H1 (cell line): Measurements from ENCODE around the gene SPAG8. TPM values are rescaled to one million over a fixed set of nuclear protein-coding genes. Genes with fewer than 3 reads are reported as not detected.

ENCODE experiments used
- CTCF ChIA-PET: fragments of 300-600 bp; sonication (Branson Sonifier 250); formaldehyde crosslinking; loops from one replicate; lab custom pipeline; 2021; ENCODE audit not compliant: partially characterized antibody; lab: Charles Lee
- POLR2A ChIA-PET: fragments of 300-600 bp; sonication (Branson Sonifier 250); formaldehyde crosslinking; loops from one replicate; lab custom pipeline; 2021; ENCODE audit warnings: inconsistent platforms; ENCODE audit not compliant: partially characterized antibody; lab: Charles Lee
- DNase-seq, 2 experiments: peaks; one replicate each; pipeline versions ENCODE4 v3.0.0 to v3.0.0-alpha.2; 2010 to 2022; ENCODE audit warnings: low spot score in 2 of 2, low read depth in 1 of 2, mixed read lengths in 1 of 2
- FAIRE-seq: peaks from 2 replicates; lab custom pipeline; 2011; peaks lifted over from hg19 to GRCh38; lab: Jason Lieb, UNC
- H2AFZ ChIP-seq: 2 replicates; pipeline ENCODE4 v1.8.1; 2012; ENCODE audit warnings: low read length, inconsistent platforms
- H2AK5ac ChIP-seq: 2 replicates; pipeline ENCODE4 v1.6.1; 2013; ENCODE audit warnings: low read depth, low read length
- H2BK120ac ChIP-seq: replicated peaks from 2 replicates; pipeline ENCODE3; 2013; ENCODE audit warnings: low read depth, low read length, inconsistent platforms
- H2BK12ac ChIP-seq: 2 replicates; pipeline ENCODE4 v1.6.1; 2013; ENCODE audit warnings: low read depth, low read length
- H2BK15ac ChIP-seq: 2 replicates; pipeline ENCODE4 v1.6.1; 2013; ENCODE audit warnings: low read length
- H2BK20ac ChIP-seq: 2 replicates; pipeline ENCODE4 v1.6.1; 2013; ENCODE audit warnings: low read length
- H2BK5ac ChIP-seq: 2 replicates; pipeline ENCODE4 v1.6.1; 2013; ENCODE audit warnings: low read depth, low read length
- H3K14ac ChIP-seq: 2 replicates; pipeline ENCODE4 v1.6.1; 2013; ENCODE audit warnings: inconsistent platforms; ENCODE audit not compliant: insufficient read length
- H3K18ac ChIP-seq: 2 replicates; pipeline ENCODE4 v1.6.1; 2013; ENCODE audit warnings: low read length; ENCODE audit errors: extremely low read depth
- H3K23ac ChIP-seq: 2 replicates; pipeline ENCODE4 v1.6.1; 2013; ENCODE audit warnings: inconsistent platforms; ENCODE audit not compliant: insufficient read length
- H3K23me2 ChIP-seq: 2 replicates; pipeline ENCODE4 v1.6.1; 2013; ENCODE audit warnings: low read depth, low read length
- H3K27ac ChIP-seq: 2 replicates; pipeline ENCODE4 v1.6.1; 2011; ENCODE audit warnings: low read depth, low read length, inconsistent platforms
- H3K27me3 ChIP-seq, 4 experiments: replicated peaks in 1 of 4; 1 replicate in 1 of 4; 2 replicates in 3 of 4; pipeline versions ENCODE4 v1.6.1 to v1.8.1; 2011 to 2013; ENCODE audit warnings: low read length in 3 of 4, mild to moderate bottlenecking in 3 of 4, inconsistent platforms in 2 of 4, mixed read lengths in 2 of 4, moderate library complexity in 1 of 4; ENCODE audit not compliant: control insufficient read depth in 3 of 4, insufficient read depth in 3 of 4; ENCODE audit errors: extremely low read depth in 1 of 4
- H3K36me3 ChIP-seq, 4 experiments: 2 replicates each; pipeline versions ENCODE4 v1.6.1 to v1.8.1; 2011 to 2013; ENCODE audit warnings: mild to moderate bottlenecking in 4 of 4, low read length in 3 of 4, moderate library complexity in 2 of 4, control low read depth in 1 of 4, inconsistent platforms in 1 of 4; ENCODE audit not compliant: insufficient read depth in 4 of 4, control insufficient read depth in 2 of 4
- H3K4ac ChIP-seq: replicated peaks from 2 replicates; pipeline ENCODE3; 2013; ENCODE audit warnings: low read length, low read depth, mixed read lengths, inconsistent platforms; ENCODE audit not compliant: insufficient read length
- H3K4me1 ChIP-seq, 4 experiments: replicated peaks in 1 of 4; 1 replicate in 1 of 4; 2 replicates in 3 of 4; pipeline versions ENCODE4 v1.6.1 to v1.8.1; 2011 to 2013; ENCODE audit warnings: low read length in 3 of 4, inconsistent platforms in 2 of 4, mixed read lengths in 1 of 4; ENCODE audit not compliant: insufficient read depth in 4 of 4, control insufficient read depth in 3 of 4
- H3K4me2 ChIP-seq, 2 experiments: 2 replicates each; pipeline versions ENCODE4 v1.6.1 to v1.8.1; 2011 to 2013; ENCODE audit warnings: low read depth in 2 of 2, low read length in 2 of 2, control low read depth in 1 of 2, inconsistent platforms in 1 of 2, mild to moderate bottlenecking in 1 of 2; ENCODE audit not compliant: insufficient read depth in 1 of 2
- H3K4me3 ChIP-seq, 4 experiments: fragments of 200-600, 300-600 bp in 1 of 4; sonication (generic), shearing (Covaris generic), sonication (Bioruptor Twin) in 1 of 4; 2 replicates each; pipeline versions ENCODE4 v1.5.1 to v1.8.1; 2011 to 2016; ENCODE audit warnings: low read length in 4 of 4, low read depth in 3 of 4, control low read depth in 2 of 4, inconsistent platforms in 2 of 4, mild to moderate bottlenecking in 2 of 4, mixed read lengths in 1 of 4, moderate library complexity in 1 of 4; ENCODE audit not compliant: insufficient read depth in 2 of 4; ENCODE audit errors: extremely low read depth in 1 of 4
- H3K56ac ChIP-seq: replicated peaks from 2 replicates; pipeline ENCODE3; 2013; ENCODE audit warnings: low read depth, mild to moderate bottlenecking, mixed read lengths, low read length, inconsistent platforms; ENCODE audit not compliant: insufficient read length
- H3K79me1 ChIP-seq: 2 replicates; pipeline ENCODE4 v1.6.1; 2013; ENCODE audit warnings: low read depth, low read length, control low read depth
- H3K79me2 ChIP-seq, 2 experiments: 2 replicates each; pipeline versions ENCODE4 v1.6.1 to v1.8.1; 2012 to 2013; ENCODE audit warnings: low read length in 2 of 2, mild to moderate bottlenecking in 2 of 2, inconsistent platforms in 1 of 2; ENCODE audit not compliant: insufficient read depth in 2 of 2, control insufficient read depth in 1 of 2
- H3K9ac ChIP-seq, 4 experiments: replicated peaks in 1 of 4; 1 replicate in 1 of 4; 2 replicates in 3 of 4; pipeline versions ENCODE4 v1.6.1 to v1.8.1; 2011 to 2013; ENCODE audit warnings: low read depth in 3 of 4, low read length in 3 of 4, control low read depth in 2 of 4, mild to moderate bottlenecking in 2 of 4, moderate library complexity in 2 of 4, inconsistent platforms in 1 of 4; ENCODE audit errors: extremely low read depth in 1 of 4
- H3K9me3 ChIP-seq, 2 experiments: 2 replicates each; pipeline versions ENCODE4 v1.6.1 to v1.8.1; 2012 to 2013; ENCODE audit warnings: mild to moderate bottlenecking in 2 of 2, moderate library complexity in 2 of 2, control low read depth in 1 of 2, inconsistent platforms in 1 of 2, low read depth in 1 of 2, low read length in 1 of 2, mixed read lengths in 1 of 2; ENCODE audit not compliant: insufficient read depth in 2 of 2
- H4K20me1 ChIP-seq, 2 experiments: replicated peaks in 1 of 2; 2 replicates each; pipeline versions ENCODE3 to v1.8.1; 2011 to 2013; ENCODE audit warnings: inconsistent platforms in 2 of 2, low read length in 2 of 2, mild to moderate bottlenecking in 1 of 2; ENCODE audit not compliant: insufficient read depth in 2 of 2, control insufficient read depth in 1 of 2
- H4K5ac ChIP-seq: 2 replicates; pipeline ENCODE4 v1.6.1; 2013; ENCODE audit warnings: low read length, low read depth, mixed read lengths, inconsistent platforms; ENCODE audit not compliant: insufficient read length
- H4K8ac ChIP-seq: 2 replicates; pipeline ENCODE4 v1.8.0; 2013; ENCODE audit warnings: mild to moderate bottlenecking, moderate library complexity, low read length, inconsistent platforms; ENCODE audit not compliant: insufficient read depth; ENCODE audit errors: extremely low read depth
- H4K91ac ChIP-seq: replicated peaks from 2 replicates; pipeline ENCODE3; 2013; ENCODE audit warnings: low read length, mixed read lengths, inconsistent platforms; ENCODE audit not compliant: insufficient read length
- BRCA1 ChIP-seq: IDR thresholded peaks from 2 replicates; pipeline ENCODE4 v1.6.1; 2012; ENCODE audit warnings: low read depth, low read length, improper control_type of control experiment
- EGR1 ChIP-seq: IDR thresholded peaks from 2 replicates; pipeline ENCODE4 v1.6.1; 2011; ENCODE audit warnings: low read depth, low read length, borderline replicate concordance
- GABPA ChIP-seq: IDR thresholded peaks from 2 replicates; pipeline ENCODE4 v1.6.1; 2011; ENCODE audit warnings: mild to moderate bottlenecking, low read length, moderate library complexity, borderline replicate concordance; ENCODE audit not compliant: insufficient read depth
- KDM1A ChIP-seq: fragments of 200-600, 300-600 bp; sonication (generic); IDR thresholded peaks from 2 replicates; pipeline ENCODE4 v1.7.1; 2016; ENCODE audit warnings: mild to moderate bottlenecking, low read length, borderline replicate concordance
- MAX ChIP-seq: IDR thresholded peaks from 2 replicates; pipeline ENCODE4 v1.6.1; 2012; ENCODE audit warnings: inconsistent platforms
- POLR2A ChIP-seq, 2 experiments: IDR thresholded peaks; 1 replicate in 1 of 2; 2 replicates in 1 of 2; pipeline ENCODE4 v1.6.1; 2011; ENCODE audit warnings: low read depth in 2 of 2, low read length in 2 of 2, mild to moderate bottlenecking in 2 of 2; ENCODE audit errors: control extremely low read depth in 1 of 2
- RXRA ChIP-seq: IDR thresholded peaks from 2 replicates; pipeline ENCODE4 v1.6.1; 2011; ENCODE audit warnings: low read depth, mild to moderate bottlenecking, low read length, moderate library complexity; ENCODE audit not compliant: insufficient read depth
- SAP30 ChIP-seq: fragments of 300-600 bp; sonication (generic); IDR thresholded peaks from 2 replicates; pipeline ENCODE4 v1.7.1; 2012; ENCODE audit warnings: low read length, moderate library complexity, mild to moderate bottlenecking, inconsistent platforms; ENCODE audit not compliant: insufficient read depth, insufficient replicate concordance
- SUZ12 ChIP-seq: fragments of 200-600 bp; sonication (generic); IDR thresholded peaks from 2 replicates; pipeline ENCODE4 v1.6.1; 2012; ENCODE audit warnings: mild to moderate bottlenecking, inconsistent platforms, low read length, moderate library complexity, mixed read lengths
- TEAD4 ChIP-seq: IDR thresholded peaks from 2 replicates; pipeline ENCODE4 v1.6.1; 2012; ENCODE audit warnings: low read depth, low read length, inconsistent platforms, mixed read lengths
- USF2 ChIP-seq: IDR thresholded peaks from 2 replicates; pipeline ENCODE4 v1.6.1; 2011; ENCODE audit warnings: low read length, improper control_type of control experiment
- WGBS, 2 experiments: shearing (Covaris generic) in 1 of 2; methylation state at CpG; one replicate each; pipeline versions ENCODE4 v1.1.6 to v1.1.7; 2013 to 2015; ENCODE audit warnings: low lambda C conversion rate in 2 of 2, mixed read lengths in 2 of 2, inconsistent platforms in 1 of 2, low coverage in 1 of 2, missing lambda C conversion rate in 1 of 2; ENCODE audit not compliant: insufficient replicate concordance in 2 of 2, insufficient coverage in 1 of 2, insufficient read length in 1 of 2; ENCODE audit errors: extremely low coverage in 1 of 2, missing lambda C conversion rate in 1 of 2; 5-methylcytosine and 5-hydroxymethylcytosine counted together
- polyA plus RNA-seq, 7 experiments: library from polyadenylated mRNA; depleted of rRNA in 3 of 7; stranded (reverse) in 5 of 7; unstranded in 2 of 7; fragments of >200 nt in 5 of 7; fragments of 200-250 nt in 2 of 7; gene quantifications; 1 replicate in 5 of 7; 2 replicates in 1 of 7; 4 replicates in 1 of 7; pipeline versions ENCODE4 v1.2.1 to v1.2.3, GENCODE V29; 2011 to 2013; ENCODE audit warnings: missing spikeins in 2 of 7, mixed read lengths in 2 of 7
- total RNA-seq: library from RNA; stranded (reverse); fragmentation: NEBNext Ultra II Directional; extraction: Animal tissue kit (Norgen Biotek cat#: 25700); gene quantifications from 2 replicates; pipeline ENCODE4 v1.2.1, GENCODE V29; 2021

Gene SPAG8
- total and polyA plus RNA-seq, 2 of the 8 experiments (the other 6 are each of a cell fraction or from before 2014, with no cell fraction given), result 0.37 to 0.44 TPM

- Histone ChIP-seq H4K5ac (no peak overlapping the region), H2AK5ac (no peak overlapping the region), H3K9me3 (no peaks in the 10 kb centered on the region), H2BK20ac (no peak overlapping the region), H3K79me1 (no peaks in the 10 kb centered on the region), H2AFZ (no peak overlapping the region), H3K27ac (no peak overlapping the region), H3K9ac (peak overlapping the region in 1 of 4 experiments; percentile 11; a peak in 1 of 7 replicates), H3K4me1 (no peaks in the 10 kb centered on the region), H2BK15ac (no peak overlapping the region), H3K14ac (no peak overlapping the region), H3K4ac (no peak overlapping the region), H3K27me3 (no peaks in the 10 kb centered on the region), H3K18ac (no peak overlapping the region), H3K4me3 (no peak overlapping the region), H3K36me3 (peaks cover 0 to 4% (median 0%) of the 10 kb centered on the region in 4 experiments; a peak in 3 of 8 replicates), H4K20me1 (peaks cover 0 to 2% of the 10 kb centered on the region in 2 experiments), H4K8ac (no peak overlapping the region), H3K79me2 (no peaks in the 10 kb centered on the region), H2BK5ac (no peak overlapping the region), H3K56ac (no peak overlapping the region), H2BK12ac (no peak overlapping the region), H3K23me2 (no peaks in the 10 kb centered on the region; the same call in 1 of the 2 replicates), H4K91ac (no peak overlapping the region), H2BK120ac (no peak overlapping the region), H3K4me2 (no peak overlapping the region), H3K23ac (no peak overlapping the region)
- WGBS, 2 experiments, result 84% methylated on average over 4 of the region's 4 CpGs; no CpG with 5 or more reads in 1 of the 2 experiments
- CTCF ChIA-PET, result interaction anchor here (0.6 to 4.8 kb wide), 7 partner anchors 8 to 37 kb away, joined by 3 to 18 read pairs (median 3); partner anchors contain the start of genes HINT2 and SPAG8
- no peak for DNase-seq
- FAIRE-seq, result no peak
- POLR2A ChIA-PET, result interaction anchor here (1.1 to 1.5 kb wide), 4 partner anchors 9 to 22 kb away, joined by 3 read pairs; partner anchors contain the start of gene HINT2
- TF ChIP-seq KDM1A (no peak), TEAD4 (no peak), POLR2A (IDR thresholded peaks at IDR 0.05; ENCODE audit: control extremely low read depth in 1 of 2, low read depth in 2 of 2, low read length in 2 of 2) (no peak), SUZ12 (no peak), GABPA (no peak), USF2 (no peak), MAX (no peak), BRCA1 (no peak), SAP30 (no peak), EGR1 (no peak), RXRA (no peak)
Observed at GRCh38 chr9:35798658-35799374, 13.2 kb downstream of the SPAG8 start.
